Measurements from ENCODE around the gene SPINT1.

Gene SPINT1

DNA sequence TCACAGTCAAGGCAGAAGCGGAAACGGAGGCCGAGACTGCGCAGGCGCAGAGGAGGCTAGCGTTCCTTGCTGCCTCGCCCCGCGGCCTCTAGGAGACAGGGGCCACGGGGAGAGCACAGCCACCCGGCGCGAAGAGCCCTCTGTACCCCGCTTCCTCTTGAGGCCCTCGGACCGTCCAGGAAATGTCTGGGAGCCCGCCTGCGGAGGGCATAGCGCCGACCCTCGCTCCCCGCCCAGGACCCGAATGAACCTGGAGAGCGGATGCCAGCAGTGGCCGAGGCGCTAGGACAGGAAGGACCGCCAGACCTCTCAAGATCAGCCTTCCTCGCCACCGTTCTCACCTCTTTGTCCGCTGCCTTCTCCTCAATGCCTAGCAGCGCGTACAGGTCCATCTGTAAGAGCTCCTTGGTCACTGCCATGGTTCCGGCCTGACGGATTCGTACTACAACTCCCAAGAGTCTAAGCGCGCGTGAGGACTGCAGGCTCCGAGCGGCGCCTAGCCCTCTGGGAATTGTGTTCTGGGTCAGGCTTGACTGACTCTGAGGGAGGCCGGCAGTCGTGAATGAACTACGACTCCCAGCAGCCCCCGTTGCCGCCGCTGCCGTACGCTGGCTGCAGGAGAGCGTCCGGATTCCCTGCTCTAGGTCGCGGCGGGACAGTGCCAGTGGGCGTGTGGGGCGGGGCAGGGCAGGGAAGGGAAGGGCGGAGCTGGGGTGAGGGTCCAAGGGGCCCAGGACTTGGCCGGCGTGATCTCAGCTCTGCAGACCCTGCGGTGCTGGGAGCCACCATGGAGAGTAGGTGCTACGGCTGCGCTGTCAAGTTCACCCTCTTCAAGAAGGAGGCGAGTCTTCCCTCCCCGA lies 36.6 kb upstream of the SPINT1 start, which contains the start of the genes DNAJC17 and ZFYVE19:
Gene DNAJC17 (minus strand): TSS at position 446 of the 860 bp plus-strand sequence. CDS start 27 bp downstream, at position 419.
Gene ZFYVE19 (plus strand): TSS at position 62 of the 860 bp plus-strand sequence. CDS start 501 bp downstream, at position 563.
- TF ChIP-seq, protein P1, sequence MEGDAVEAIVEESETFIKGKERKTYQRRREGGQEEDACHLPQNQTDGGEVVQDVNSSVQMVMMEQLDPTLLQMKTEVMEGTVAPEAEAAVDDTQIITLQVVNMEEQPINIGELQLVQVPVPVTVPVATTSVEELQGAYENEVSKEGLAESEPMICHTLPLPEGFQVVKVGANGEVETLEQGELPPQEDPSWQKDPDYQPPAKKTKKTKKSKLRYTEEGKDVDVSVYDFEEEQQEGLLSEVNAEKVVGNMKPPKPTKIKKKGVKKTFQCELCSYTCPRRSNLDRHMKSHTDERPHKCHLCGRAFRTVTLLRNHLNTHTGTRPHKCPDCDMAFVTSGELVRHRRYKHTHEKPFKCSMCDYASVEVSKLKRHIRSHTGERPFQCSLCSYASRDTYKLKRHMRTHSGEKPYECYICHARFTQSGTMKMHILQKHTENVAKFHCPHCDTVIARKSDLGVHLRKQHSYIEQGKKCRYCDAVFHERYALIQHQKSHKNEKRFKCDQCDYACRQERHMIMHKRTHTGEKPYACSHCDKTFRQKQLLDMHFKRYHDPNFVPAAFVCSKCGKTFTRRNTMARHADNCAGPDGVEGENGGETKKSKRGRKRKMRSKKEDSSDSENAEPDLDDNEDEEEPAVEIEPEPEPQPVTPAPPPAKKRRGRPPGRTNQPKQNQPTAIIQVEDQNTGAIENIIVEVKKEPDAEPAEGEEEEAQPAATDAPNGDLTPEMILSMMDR (IDR thresholded peaks at IDR 0.05; ENCODE audit: low read depth, low read length) = no peak
- DNase-seq (ENCODE audit: extremely low read depth, low read depth) = peak; percentile 94

DNA sequence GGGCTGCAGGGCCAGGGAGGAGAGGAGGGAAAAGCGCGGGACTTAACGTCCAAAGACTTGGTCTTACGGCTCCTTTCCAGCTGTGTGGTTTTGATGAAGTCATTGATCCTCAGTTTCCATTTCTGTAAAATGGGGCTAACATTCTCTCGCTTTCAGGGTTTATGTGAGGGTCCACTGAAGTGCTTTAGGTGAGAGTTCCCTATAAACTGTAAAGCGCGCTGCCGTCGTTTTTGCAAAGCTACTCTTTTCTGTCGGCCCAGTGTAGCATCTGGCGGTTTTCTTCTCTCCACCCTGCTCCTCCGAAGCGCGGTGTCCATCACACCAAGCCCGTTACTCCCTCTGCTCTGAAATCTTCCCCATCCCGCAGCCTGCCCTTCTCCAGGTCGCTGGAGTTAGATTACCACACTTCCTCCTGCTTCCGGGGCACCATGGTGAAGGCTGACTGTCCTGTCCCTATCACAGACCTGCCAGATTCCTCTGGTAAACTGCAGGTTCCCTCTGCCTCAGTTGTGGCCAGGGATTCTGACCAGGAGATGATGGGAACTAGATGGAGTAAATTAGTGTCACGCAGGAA lies 35.9 kb upstream of the SPINT1 start:
- TF ChIP-seq, protein P1 (IDR thresholded peaks at IDR 0.05; ENCODE audit: low read depth, low read length) = no peak
- DNase-seq (ENCODE audit: extremely low read depth, low read depth) = no peak

DNA sequence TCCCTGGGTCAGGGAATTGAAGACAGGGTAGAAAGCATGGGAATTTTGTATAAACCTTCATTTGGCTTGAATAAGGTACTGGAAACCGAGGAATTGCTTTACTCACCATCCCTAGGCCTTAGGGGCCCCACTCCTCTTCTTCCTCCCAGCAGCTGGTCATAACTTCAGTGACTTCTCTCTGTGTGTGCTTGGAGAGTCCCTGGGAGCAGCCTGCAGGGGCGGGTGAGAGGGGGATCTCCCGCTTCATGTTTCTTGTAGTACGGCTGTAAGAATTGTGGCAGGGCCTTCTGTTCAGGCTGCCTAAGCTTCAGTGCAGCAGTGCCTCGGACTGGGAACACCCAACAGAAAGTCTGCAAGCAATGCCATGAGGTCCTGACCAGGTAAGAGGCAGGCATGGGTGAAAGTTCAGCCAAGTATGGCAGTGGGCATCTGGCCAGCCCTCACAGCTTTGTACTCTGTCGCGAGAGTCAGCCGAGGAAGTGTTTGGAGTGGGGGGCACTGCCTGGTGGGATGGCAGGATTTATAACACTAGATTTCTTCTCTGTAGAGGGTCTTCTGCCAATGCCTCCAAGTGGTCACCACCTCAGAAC lies 34.9 kb upstream of the SPINT1 start:
- TF ChIP-seq, protein P1 (IDR thresholded peaks at IDR 0.05; ENCODE audit: low read depth, low read length) = no peak
- DNase-seq (ENCODE audit: extremely low read depth, low read depth) = no peak

DNA sequence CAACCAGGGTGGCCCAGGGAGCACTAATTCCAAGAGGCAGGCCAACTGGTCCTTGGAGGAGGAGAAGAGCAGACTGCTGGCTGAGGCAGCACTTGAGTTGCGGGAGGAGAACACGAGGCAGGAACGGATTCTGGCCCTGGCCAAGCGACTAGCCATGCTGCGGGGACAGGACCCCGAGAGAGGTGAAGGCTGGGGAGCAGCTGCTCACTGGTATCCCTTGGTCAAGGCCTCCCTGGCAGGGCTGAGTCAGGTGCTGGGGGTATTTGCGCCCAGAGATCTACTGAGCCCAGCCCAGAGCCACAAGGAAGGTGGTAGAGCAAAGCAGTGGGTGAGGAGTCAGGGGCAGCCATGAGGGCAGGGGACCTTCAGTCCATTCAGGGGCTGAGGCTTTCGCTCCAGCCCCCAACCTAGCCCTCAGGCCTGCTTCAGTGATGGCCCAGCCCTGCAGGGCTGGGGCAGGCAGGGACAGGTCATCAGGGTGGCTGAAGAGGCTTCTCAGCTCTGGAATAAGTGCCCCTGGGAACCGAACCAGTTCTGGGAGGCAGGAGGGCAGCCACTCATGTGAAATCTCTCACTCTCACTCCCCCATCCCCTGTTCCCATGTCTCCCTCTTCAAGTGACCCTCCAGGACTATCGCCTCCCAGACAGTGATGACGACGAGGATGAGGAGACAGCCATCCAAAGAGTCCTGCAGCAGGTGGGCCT lies 31.0 kb upstream of the SPINT1 start:
- TF ChIP-seq, protein P1 (IDR thresholded peaks at IDR 0.05; ENCODE audit: low read depth, low read length) = no peak
- no peak for DNase-seq (ENCODE audit: extremely low read depth, low read depth)

DNA sequence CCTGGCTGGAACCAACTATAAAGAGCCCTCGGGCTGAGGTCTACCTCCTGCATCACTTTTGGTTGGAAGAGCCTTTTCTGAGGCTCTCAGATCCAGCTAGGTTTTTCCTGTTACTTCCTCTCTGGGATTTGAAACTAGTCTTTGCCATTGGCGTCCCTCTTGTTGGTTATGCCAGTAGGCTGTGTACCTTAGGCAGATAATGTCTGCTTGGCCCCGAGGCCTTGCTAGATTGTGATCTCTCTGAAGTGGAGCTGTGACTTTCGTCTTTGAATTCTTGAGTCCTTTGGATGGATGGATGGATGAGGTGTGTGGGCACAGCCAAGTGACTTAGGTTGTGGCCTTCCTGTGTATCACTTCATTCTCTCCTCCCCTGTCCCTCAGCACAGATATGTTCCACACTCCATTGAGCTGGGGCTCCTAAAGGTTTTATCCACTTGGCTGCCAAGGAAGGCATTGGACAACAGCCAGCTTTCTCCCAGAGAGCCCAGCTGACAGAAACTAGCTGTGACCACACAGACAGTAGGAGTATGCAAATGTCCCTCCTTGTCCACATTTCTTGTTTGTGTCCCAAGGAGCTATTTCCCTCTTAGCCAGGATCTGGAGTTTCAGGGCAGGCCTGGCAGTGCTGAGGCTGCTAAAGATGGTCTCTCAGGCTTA lies 28.7 kb upstream of the SPINT1 start:
- TF ChIP-seq, protein P1 (IDR thresholded peaks at IDR 0.05; ENCODE audit: low read depth, low read length) = no peak
- DNase-seq (ENCODE audit: extremely low read depth, low read depth) = no peak

DNA sequence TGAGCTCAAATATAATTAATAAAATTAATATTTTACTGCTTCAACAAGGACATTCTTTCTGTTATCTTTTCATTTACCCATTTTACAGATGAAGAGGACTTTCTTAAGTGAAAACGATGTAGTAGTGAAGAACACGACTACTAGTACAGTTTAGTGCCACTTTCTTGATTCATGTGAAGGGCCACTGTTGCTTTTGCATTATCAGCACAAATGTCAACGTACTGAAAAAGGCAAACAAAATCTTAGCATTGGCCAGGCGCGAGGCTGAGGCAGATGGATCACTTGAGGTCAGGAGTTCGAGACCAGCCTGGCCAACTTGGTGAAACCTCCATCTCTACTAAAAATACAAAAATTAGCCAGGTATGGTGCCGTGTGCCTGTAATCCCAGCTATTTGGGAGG lies 24.8 kb upstream of the SPINT1 start:
- TF ChIP-seq, protein P1 (IDR thresholded peaks at IDR 0.05; ENCODE audit: low read depth, low read length) = no peak
- DNase-seq (ENCODE audit: extremely low read depth, low read depth) = no peak

Measured in AG09319 (cell line).